ENCODE measurements around the gene RAMP2. TPM values are rescaled to one million over a fixed set of nuclear protein-coding genes. Genes with fewer than 3 reads are reported as not detected.

Gene RAMP2
- total RNA-seq, 1 donor from 2014 or later, result 0.51 TPM

DNA sequence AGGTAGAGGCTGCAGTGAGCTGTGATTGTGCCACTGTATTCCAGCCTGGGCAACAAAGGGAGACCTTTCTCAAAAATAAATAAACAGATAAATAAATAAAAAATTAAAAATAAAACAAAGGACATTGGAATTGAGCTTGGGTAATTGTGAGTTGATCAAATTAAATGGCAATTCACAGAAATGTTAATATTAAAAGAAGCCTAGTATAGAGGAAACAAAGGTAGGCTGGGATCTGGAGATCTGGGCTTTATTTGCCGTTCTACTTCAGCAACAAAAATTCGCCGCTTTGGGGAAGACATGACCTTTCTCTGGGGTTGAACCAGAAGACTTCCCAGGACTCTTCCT lies 11.9 kb downstream of the RAMP2 start:
- Histone ChIP-seq H3K4me3 (peak overlapping the region; percentile 71), H3K36me3 (no peaks in the 10 kb centered on the region), H3K4me2 (peak overlapping the region; percentile 86), H3K27ac (no peak overlapping the region), H2AFZ (replicated peaks) (peak overlapping the region; percentile 90), H3K9ac (peak overlapping the region; percentile 77), H3K79me2 (ENCODE audit: low read depth) (peaks cover 12% of the 10 kb centered on the region), H3F3A (ENCODE audit: low read depth) (peaks cover 6% of the 10 kb centered on the region), H4K20me1 (ENCODE audit: low read depth) (no peaks in the 10 kb centered on the region), H3K4me1 (no peaks in the 10 kb centered on the region), H3K27me3 (no peaks in the 10 kb centered on the region), H3K9me3 (ENCODE audit: low read depth) (no peaks in the 10 kb centered on the region)
- Mint-ChIP-seq H3K4me3 (peak overlapping the region; percentile 100), H3K36me3 (peaks cover 5% of the 10 kb centered on the region), H3K4me1 (peaks cover 28% of the 10 kb centered on the region), H3K9me3 (no peaks in the 10 kb centered on the region), H3K27me3 (ENCODE audit: insufficient read depth, low read depth) (peaks cover 5% of the 10 kb centered on the region), H3K27ac (peak overlapping the region; percentile 99)
- no peak for DNase-seq (ENCODE audit: low spot score)
- TF ChIP-seq EZH2phosphoT487 (IDR thresholded peaks at IDR 0.05), result no peak
- no peak for TF ChIP-seq EZH2 (IDR thresholded peaks at IDR 0.05)
- TF ChIP-seq CTCF (IDR thresholded peaks at IDR 0.05), result no peak

DNA sequence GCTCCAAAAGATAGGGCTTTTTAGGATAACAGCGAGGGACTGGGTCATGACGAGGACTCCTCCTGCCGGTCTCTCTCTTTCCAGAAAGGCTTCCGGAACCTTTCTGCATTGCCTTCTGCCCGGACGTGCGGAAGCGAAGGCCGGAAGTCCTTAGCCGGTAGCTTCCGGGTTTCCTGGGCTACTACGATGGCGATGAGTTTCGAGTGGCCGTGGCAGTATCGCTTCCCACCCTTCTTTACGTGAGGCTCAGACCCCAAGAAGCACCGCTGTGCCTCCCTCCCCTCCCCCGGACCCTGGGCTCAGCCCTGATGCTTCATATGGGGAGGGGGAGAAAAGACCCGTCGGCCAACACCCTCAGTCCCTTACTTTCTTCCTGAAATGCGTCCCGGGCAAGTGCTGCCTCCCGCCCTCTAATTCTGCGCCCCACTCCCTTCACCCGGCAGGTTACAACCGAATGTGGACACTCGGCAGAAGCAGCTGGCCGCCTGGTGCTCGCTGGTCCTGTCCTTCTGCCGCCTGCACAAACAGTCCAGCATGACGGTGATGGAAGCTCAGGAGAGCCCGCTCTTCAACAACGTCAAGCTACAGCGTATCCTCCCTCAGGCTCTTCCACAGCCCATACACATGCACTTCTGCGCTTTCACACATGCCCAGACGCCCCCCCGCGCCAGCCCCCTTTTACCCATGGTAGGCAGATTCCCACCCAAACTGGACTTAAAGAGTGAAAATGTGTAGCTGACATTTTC lies 12.4 kb downstream of the RAMP2 start, which contains the start of gene VPS25:
Gene VPS25, plus strand, starts transcription at position 160 of the 746 bp plus-strand sequence. Its CDS starts 27 bp downstream, at position 187.
- H3K27me3 Mint-ChIP-seq (ENCODE audit: insufficient read depth, low read depth), result peaks cover 5% of the 10 kb centered on the region
- Histone ChIP-seq H3K4me1 (no peaks in the 10 kb centered on the region), H3K9ac (peak within 1 kb of the TSS; percentile 77), H3K27ac (no peak within 1 kb of the TSS), H3K4me2 (peak within 1 kb of the TSS; percentile 86), H3F3A (ENCODE audit: low read depth) (peaks cover 6% of the 10 kb centered on the region), H3K36me3 (no peaks in the 10 kb centered on the region), H3K9me3 (ENCODE audit: low read depth) (no peaks in the 10 kb centered on the region), H3K27me3 (no peaks in the 10 kb centered on the region), H4K20me1 (ENCODE audit: low read depth) (peaks cover 3% of the 10 kb centered on the region), H2AFZ (replicated peaks) (peak within 1 kb of the TSS; percentile 90), H3K4me3 (peak within 1 kb of the TSS; percentile 71), H3K79me2 (ENCODE audit: low read depth) (peaks cover 12% of the 10 kb centered on the region)
- H3K9me3 Mint-ChIP-seq, result no peaks in the 10 kb centered on the region
- peaks cover 28% of the 10 kb centered on the region for H3K4me1 Mint-ChIP-seq
- H3K36me3 Mint-ChIP-seq, result peaks cover 7% of the 10 kb centered on the region
- peak within 1 kb of the TSS; percentile 99 for H3K27ac Mint-ChIP-seq
- peak; percentile 88 for DNase-seq (ENCODE audit: low spot score)
- H3K4me3 Mint-ChIP-seq, result peak within 1 kb of the TSS; percentile 100
- TF ChIP-seq EZH2phosphoT487 (IDR thresholded peaks at IDR 0.05) (no peak), CTCF (IDR thresholded peaks at IDR 0.05) (peak; percentile 28), EZH2 (IDR thresholded peaks at IDR 0.05) (peak; percentile 40)

DNA sequence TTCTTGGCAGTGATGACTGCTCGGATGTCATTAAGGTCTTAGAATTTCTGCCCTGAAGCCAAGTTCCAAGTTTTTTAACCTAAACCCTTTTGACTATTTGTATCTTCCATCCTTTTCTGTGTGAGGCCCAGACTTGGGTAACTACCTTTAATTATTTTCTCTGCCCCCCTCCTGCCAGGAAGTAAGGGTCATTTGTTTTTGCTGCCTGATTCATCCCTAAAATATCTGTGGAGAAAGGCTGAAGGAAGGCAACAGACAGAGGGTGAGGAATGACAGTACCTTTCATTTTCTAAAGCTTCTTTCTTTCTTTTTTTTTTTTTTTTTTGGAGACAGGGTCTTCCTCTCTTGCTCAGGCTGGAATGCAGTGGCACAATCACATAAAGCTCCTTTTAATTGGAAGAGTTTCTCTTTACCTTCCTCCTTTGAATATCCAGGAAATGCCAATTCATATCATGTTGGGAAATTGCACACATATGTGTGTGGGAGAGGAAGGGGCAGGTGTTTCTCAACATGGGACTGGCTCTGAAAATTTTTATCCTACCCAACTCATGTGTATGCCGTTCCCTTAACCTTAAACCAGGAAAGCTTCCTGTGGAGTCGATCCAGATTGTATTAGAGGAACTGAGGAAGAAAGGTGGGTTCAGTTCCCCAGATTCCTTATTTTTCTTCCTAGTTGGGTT lies 13.2 kb downstream of the RAMP2 start:
- Histone ChIP-seq H3K79me2 (ENCODE audit: low read depth) (peaks cover 12% of the 10 kb centered on the region), H3F3A (ENCODE audit: low read depth) (peaks cover 14% of the 10 kb centered on the region), H3K4me1 (no peaks in the 10 kb centered on the region), H3K27ac (no peak overlapping the region), H3K9ac (peak overlapping the region; percentile 77), H3K27me3 (no peaks in the 10 kb centered on the region), H3K4me3 (peak overlapping the region; percentile 71), H2AFZ (replicated peaks) (no peak overlapping the region), H4K20me1 (ENCODE audit: low read depth) (peaks cover 8% of the 10 kb centered on the region), H3K9me3 (ENCODE audit: low read depth) (no peaks in the 10 kb centered on the region), H3K4me2 (peak overlapping the region; percentile 86), H3K36me3 (no peaks in the 10 kb centered on the region)
- peak overlapping the region; percentile 99 for H3K27ac Mint-ChIP-seq
- H3K4me1 Mint-ChIP-seq, result peaks cover 28% of the 10 kb centered on the region
- DNase-seq (ENCODE audit: low spot score), result no peak
- H3K9me3 Mint-ChIP-seq, result no peaks in the 10 kb centered on the region
- TF ChIP-seq CTCF (IDR thresholded peaks at IDR 0.05) (no peak), EZH2 (IDR thresholded peaks at IDR 0.05) (no peak), EZH2phosphoT487 (IDR thresholded peaks at IDR 0.05) (no peak)
- H3K4me3 Mint-ChIP-seq, result peak overlapping the region; percentile 100
- H3K36me3 Mint-ChIP-seq, result peaks cover 8% of the 10 kb centered on the region
- H3K27me3 Mint-ChIP-seq (ENCODE audit: insufficient read depth, low read depth), result peaks cover 5% of the 10 kb centered on the region

All from neural progenitor cell (in vitro differentiated cells).